HG02885 (cell line): Measurements from ENCODE around the gene ADGRL3.
A peak's percentile ranks its signal among the peaks of the same experiment; 100 is the strongest.
"Not testable (repeated sequence)": the region's sequence is repeated elsewhere in the genome, so short reads cannot be mapped to it uniquely, and the experiment has no call there.

Source experiments
- ATAC-seq: cut with Tn5 transposase; IDR thresholded peaks from one replicate; pipeline ENCODE4 v1.9.1; 2021; ENCODE audit warnings: mild to moderate bottlenecking; ENCODE audit not compliant: unreplicated experiment, poor library complexity

The ADGRL3 gene

DNA sequence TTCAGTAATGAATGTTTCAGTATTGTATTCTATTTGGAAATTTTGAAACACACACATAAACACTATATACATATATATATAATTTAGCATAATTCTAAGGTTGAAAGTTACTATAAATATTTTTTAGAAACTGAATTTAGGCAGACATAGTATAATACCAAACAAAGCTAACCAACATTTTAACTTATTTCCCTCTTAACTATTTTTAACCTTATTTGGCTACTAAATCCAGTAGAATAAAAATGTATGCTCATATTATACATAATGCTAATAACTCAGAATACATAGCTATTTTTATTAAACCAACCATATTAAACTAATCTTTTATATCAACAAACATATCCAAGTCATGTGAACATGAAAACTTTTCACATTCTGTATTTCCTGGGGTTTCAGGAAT lies 563.6 kb downstream of the ADGRL3 start:
- ATAC-seq, result no peak

GRCh38 chr4:61764090-61764489 lies 564.0 kb downstream of the ADGRL3 start:
- ATAC-seq, result not testable (repeated sequence)

GRCh38 chr4:61769444-61770167 lies 569.5 kb downstream of the ADGRL3 start:
- ATAC-seq, result not testable (repeated sequence)

GRCh38 chr4:61770456-61770855 lies 570.3 kb downstream of the ADGRL3 start:
- no peak for ATAC-seq

- ATAC-seq, result no peak
These were observed 570.9 kb downstream of the ADGRL3 start for GRCh38 chr4:61771056-61771455.

- no peak for ATAC-seq
These were observed 572.0 kb downstream of the ADGRL3 start for GRCh38 chr4:61772126-61772525.

GRCh38 chr4:61773655-61774245 lies 573.6 kb downstream of the ADGRL3 start:
- ATAC-seq, result no peak

DNA sequence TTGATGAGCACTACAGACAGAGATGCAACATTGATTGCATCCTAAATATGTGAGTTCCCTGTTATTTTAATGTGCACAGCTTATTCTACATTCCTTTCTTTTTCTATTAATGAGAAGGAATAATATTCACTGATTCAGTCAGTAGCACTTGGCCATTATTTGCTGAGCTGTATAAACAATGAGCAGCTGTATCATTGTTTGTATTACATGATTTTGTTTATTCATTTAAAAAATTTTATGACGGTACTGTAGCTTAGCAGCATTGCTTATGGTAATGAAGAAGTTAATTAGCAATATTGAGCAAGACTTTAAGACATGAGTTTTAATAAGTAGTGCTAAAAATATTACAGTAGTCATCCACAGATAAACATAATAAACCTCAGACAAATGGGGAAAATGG lies 582.0 kb downstream of the ADGRL3 start:
- ATAC-seq, result no peak

- peak; percentile 90 for ATAC-seq
These were observed 582.9 kb downstream of the ADGRL3 start for GRCh38 chr4:61783050-61783449.

DNA sequence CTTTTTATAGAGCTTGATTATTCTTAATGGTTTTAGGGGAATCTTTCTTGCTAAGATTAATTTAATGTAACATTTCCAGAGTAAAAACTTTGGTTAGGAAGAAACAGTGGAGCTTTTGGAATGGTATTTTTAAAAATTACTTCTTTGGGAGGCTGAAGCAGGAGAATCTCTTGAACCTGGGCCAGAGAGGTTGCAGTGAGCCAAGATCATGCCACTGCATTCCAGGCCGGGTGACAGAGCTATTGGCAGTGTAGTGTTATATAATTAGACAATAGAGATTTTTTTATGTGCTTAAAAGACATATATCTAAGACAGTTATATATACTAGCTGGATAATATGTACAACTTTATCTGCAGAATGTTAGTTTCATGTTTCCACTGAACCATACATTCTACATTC lies 585.6 kb downstream of the ADGRL3 start:
- no peak for ATAC-seq

DNA sequence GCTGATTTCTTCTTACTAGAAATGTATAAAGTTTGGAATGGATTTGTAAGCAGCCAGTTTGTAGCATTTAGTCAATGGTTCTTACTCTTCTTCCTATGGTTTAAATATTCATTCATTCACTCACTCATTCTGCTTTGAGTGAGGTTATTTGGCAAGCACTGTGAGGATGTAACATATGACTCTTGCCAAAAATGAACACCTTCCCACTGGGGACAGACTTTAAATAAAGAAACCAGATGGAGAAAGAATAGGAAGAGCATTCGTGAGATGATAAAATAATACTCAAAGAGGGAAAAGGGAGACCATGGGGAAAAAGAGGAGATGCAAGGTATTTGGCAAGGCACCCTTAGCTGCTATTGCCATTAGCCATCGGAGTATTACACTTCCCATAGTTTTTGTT lies 586.1 kb downstream of the ADGRL3 start:
- ATAC-seq, result no peak

DNA sequence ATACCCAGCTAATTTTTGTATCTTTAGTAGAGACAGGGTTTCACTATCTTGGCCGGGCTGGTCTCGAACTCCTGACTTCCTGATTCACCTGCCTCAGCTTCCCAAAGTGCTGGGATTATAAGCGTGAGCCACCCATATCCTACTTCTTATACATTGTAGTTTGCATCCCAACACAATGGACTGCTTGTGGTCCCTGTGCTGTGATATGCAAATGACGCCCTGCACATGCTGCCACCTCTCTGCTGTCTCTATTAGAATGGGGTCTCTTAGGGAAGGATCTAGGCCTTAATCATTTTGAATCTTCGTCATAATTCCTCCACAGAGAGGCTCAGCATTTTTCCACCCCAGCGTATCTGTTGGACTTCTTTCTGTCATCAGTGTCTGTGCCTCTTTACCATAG lies 595.9 kb downstream of the ADGRL3 start:
- no peak for ATAC-seq

DNA sequence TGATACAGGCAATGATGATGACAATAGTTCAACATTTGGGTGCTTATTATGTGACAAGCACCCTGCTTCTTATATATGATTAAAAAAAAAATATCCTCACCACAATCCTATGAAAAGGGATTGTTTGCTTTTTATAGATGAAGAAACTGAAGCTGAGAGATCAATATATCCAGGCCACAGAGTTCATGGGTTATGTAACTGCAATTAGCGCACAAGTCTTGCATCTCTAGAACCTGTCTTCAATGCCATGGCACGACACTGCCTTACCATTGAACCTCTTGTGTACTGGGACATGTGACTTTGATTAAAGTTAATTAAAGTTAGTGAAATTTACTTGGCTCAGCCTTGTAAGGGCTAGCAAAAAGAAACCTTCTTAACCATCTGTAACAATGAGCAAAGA lies 599.7 kb downstream of the ADGRL3 start:
- no peak for ATAC-seq

GRCh38 chr4:61805227-61805626 lies 605.1 kb downstream of the ADGRL3 start:
- ATAC-seq, result no peak

DNA sequence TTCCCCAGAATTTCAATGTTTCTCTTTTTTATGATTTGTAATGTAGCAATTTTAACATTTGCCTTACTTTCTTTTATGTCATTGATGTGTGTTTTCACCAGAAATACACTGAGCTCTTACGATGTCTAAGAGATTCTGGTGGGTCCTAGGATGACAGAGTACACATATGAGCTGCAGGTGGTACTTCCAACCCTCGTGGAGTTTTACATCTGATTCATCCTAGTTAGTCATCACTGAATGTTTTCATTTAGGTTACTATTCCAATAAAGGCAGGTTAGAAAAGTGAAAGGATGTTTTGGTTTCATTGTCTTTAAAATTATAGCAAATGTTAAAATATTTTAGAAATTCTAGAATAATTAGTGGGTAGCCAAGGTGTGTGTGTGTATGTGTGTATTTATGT lies 605.9 kb downstream of the ADGRL3 start:
- ATAC-seq, result no peak

- no peak for ATAC-seq
These were observed 612.0 kb downstream of the ADGRL3 start for GRCh38 chr4:61812171-61812570.

DNA sequence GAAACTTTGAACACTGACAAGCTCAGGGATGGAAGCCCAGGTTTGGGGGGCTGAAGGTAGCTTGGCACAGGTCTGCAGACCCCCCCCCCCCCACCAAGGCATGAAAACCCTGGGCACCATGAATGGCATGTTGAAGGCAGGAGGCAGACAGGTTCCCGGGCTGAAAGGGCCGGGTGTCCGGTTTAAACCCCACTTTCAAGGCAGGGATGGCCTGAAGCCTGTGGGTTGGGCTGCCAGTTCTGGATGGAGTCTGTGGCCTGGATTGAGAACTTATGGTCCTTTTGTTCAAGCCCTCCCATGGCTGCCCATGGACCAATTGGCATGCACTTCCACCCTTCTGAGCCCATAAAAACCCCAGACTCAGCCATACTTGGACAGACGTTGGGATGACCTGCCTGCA lies 616.9 kb downstream of the ADGRL3 start:
- ATAC-seq, result no peak

DNA sequence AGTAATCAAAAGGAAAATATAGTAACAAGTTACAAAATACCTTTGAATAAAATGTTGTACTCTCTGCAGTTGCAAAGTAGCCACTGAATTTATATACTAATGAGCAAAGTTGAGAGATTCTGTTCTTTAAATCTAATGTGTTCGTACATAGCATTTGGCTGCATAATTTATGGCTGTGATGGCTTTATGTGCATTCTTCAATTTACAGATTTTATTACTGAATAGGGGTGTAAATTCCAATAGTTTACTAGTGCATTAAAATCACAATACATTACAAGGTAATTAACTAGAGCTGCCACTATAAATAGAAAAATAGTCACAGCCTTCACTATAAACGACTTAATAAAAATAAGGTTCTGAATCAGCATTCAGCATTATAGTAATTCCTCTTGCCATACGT lies 620.0 kb downstream of the ADGRL3 start:
- no peak for ATAC-seq

GRCh38 chr4:61824454-61824853 lies 624.3 kb downstream of the ADGRL3 start:
- ATAC-seq, result no peak

DNA sequence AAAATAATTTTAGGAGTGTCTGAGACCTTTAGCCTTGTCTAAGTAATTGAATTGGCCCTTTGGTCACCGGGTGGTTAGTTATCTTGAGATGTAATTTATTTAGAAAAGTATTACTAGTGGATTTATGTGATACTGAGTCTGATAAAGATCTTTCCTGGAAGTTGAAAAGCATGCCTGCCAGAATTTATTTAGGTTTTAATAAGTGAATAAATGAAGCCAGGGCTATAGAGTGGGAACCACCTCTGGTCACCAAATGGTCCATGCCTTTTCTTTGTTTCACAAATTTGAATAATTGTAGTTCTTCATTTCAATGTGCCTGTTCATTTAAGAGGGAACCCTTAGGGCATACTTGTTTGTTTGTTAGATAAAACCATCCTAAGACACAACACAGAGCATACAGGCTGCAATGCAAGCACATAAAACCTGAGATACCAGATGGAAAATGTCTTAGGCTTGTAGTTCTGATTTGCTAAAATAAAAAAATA lies 627.8 kb downstream of the ADGRL3 start:
- ATAC-seq, result no peak

GRCh38 chr4:61828960-61829359 lies 628.8 kb downstream of the ADGRL3 start:
- ATAC-seq, result no peak

DNA sequence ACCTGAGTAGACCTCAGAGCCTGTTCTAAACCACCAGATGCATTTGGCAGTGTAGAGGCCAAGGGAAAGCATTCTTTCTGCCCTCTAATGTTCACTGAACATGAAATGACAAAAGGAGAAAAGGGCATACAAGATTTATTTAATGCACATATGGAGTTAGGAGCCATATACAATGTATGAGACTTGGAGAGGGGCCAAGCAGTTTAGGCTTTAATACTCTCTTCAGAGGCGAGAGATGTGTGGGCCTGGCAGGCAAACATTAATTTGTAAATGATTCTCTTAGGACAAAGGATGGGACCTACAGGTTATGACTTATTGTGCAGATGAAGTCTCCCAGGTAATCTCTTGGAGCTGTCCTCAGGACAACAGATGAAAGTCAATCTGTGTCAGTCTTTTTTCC lies 631.9 kb downstream of the ADGRL3 start:
- no peak for ATAC-seq
